Common myeloid progenitor, CD34-positive (primary cell): ENCODE results near the gene HMCN1.

Experiments
- CTCF ChIA-PET: fragments of 350-600 bp; sonication (Branson Sonifier 250); formaldehyde crosslinking; loops from one replicate; lab custom pipeline; 2021; ENCODE audit warnings: antibody characterized with exemption; lab: Charles Lee
- POLR2A ChIA-PET: fragments of 350-600 bp; sonication (Branson Sonifier 250); formaldehyde crosslinking; loops from one replicate; lab custom pipeline; 2021; ENCODE audit warnings: antibody characterized with exemption; lab: Charles Lee
- DNase-seq, 3 donors: peaks; one replicate each; pipeline versions ENCODE4 v3.0.0 to v3.0.0-alpha.2; 2013
- H3K27ac ChIP-seq, 2 experiments: 1 replicate in 1 of 2; 2 replicates in 1 of 2; pipeline ENCODE4 v1.7.0; 2013; ENCODE audit warnings: inconsistent platforms in 2 of 2, low read length in 2 of 2, mild to moderate bottlenecking in 2 of 2, low read depth in 1 of 2, moderate library complexity in 1 of 2; ENCODE audit not compliant: severe bottlenecking in 2 of 2, insufficient read depth in 1 of 2, poor library complexity in 1 of 2
- H3K27me3 ChIP-seq, 5 experiments: replicated peaks in 2 of 5; 1 replicate in 3 of 5; 2 replicates in 2 of 5; pipeline versions ENCODE4 v1.6.1 to v1.7.0; 2013; ENCODE audit warnings: low read length in 4 of 5, mild to moderate bottlenecking in 2 of 5, moderate library complexity in 2 of 5, inconsistent platforms in 1 of 5; ENCODE audit not compliant: insufficient read depth in 5 of 5, control insufficient read depth in 4 of 5
- H3K36me3 ChIP-seq, 4 experiments: 1 replicate in 2 of 4; 2 replicates in 2 of 4; pipeline versions ENCODE4 v1.6.1 to v1.7.0; 2013; ENCODE audit warnings: low read length in 3 of 4, control low read depth in 1 of 4, mild to moderate bottlenecking in 1 of 4; ENCODE audit not compliant: control insufficient read depth in 4 of 4, insufficient read depth in 4 of 4
- H3K4me1 ChIP-seq, 4 experiments: 1 replicate in 3 of 4; 2 replicates in 1 of 4; pipeline versions ENCODE4 v1.6.1 to v1.7.1; 2013; ENCODE audit warnings: low read length in 3 of 4, mild to moderate bottlenecking in 3 of 4, control low read depth in 1 of 4, inconsistent platforms in 1 of 4, moderate library complexity in 1 of 4; ENCODE audit not compliant: control insufficient read depth in 4 of 4, insufficient read depth in 4 of 4; ENCODE audit errors: control extremely low read depth in 1 of 4
- H3K4me3 ChIP-seq, 7 experiments: 1 replicate in 4 of 7; 2 replicates in 3 of 7; pipeline versions ENCODE4 v1.5.1 to v1.7.0; 2013; ENCODE audit warnings: mild to moderate bottlenecking in 7 of 7, low read length in 6 of 7, moderate library complexity in 6 of 7, inconsistent platforms in 2 of 7, low read depth in 2 of 7, control low read depth in 1 of 7; ENCODE audit not compliant: insufficient read depth in 4 of 7, control insufficient read depth in 1 of 7; ENCODE audit errors: extremely low read depth in 1 of 7
- H3K9me3 ChIP-seq, 5 experiments: 1 replicate in 4 of 5; 2 replicates in 1 of 5; pipeline versions ENCODE4 v1.6.1 to v1.7.1; 2013; ENCODE audit warnings: low read length in 4 of 5, mild to moderate bottlenecking in 2 of 5, inconsistent platforms in 1 of 5, low read depth in 1 of 5, moderate library complexity in 1 of 5; ENCODE audit not compliant: control insufficient read depth in 4 of 5, insufficient read depth in 2 of 5; ENCODE audit errors: control extremely low read depth in 1 of 5
- WGBS: methylation state at CpG from one replicate; pipeline ENCODE4 v1.1.5; 2013; ENCODE audit not compliant: insufficient coverage; 5-methylcytosine and 5-hydroxymethylcytosine counted together

HMCN1 gene

GRCh38 chr1:185739967-185740366 is 5.8 kb downstream of the HMCN1 start:
- ChIA-PET POLR2A (no interaction called here), CTCF (no interaction called here)
- Histone ChIP-seq H3K36me3 (no peaks in the 10 kb centered on the region), H3K27ac (no peak overlapping the region), H3K4me3 (no peak overlapping the region), H3K27me3 (peaks cover 2 to 13% (median 6%) of the 10 kb centered on the region in 5 experiments), H3K4me1 (no peaks in the 10 kb centered on the region), H3K9me3 (peaks cover 0 to 7% (median 3%) of the 10 kb centered on the region in 5 experiments)
- DNase-seq: no peak
- WGBS: 100% methylated on average over 1 of the region's 2 CpGs

- ChIA-PET CTCF (no interaction called here), POLR2A (no interaction called here)
- Histone ChIP-seq H3K4me3 (no peak overlapping the region), H3K27ac (no peak overlapping the region), H3K27me3 (peaks cover 0 to 4% (median 0%) of the 10 kb centered on the region in 5 experiments), H3K9me3 (peaks cover 0 to 7% (median 3%) of the 10 kb centered on the region in 5 experiments), H3K4me1 (no peaks in the 10 kb centered on the region), H3K36me3 (no peaks in the 10 kb centered on the region)
- no peak for DNase-seq
- WGBS: 94% methylated on average over 2 of the region's 3 CpGs
These were observed 7.4 kb downstream of the HMCN1 start for GRCh38 chr1:185741551-185741950.

- DNase-seq: no peak
- H3K27ac ChIP-seq: no peak overlapping the region
- H3K4me3 ChIP-seq: no peak overlapping the region
- H3K36me3 ChIP-seq: no peaks in the 10 kb centered on the region
- H3K9me3 ChIP-seq: peaks cover 0 to 7% (median 3%) of the 10 kb centered on the region in 5 experiments
- POLR2A ChIA-PET: no interaction called here
- CTCF ChIA-PET: no interaction called here
- peaks cover 0 to 2% (median 0%) of the 10 kb centered on the region in 5 experiments for H3K27me3 ChIP-seq
- H3K4me1 ChIP-seq: no peaks in the 10 kb centered on the region
These were observed 8.2 kb downstream of the HMCN1 start for GRCh38 chr1:185742403-185742802.

- Histone ChIP-seq H3K4me3 (no peak overlapping the region), H3K27ac (no peak overlapping the region), H3K36me3 (no peaks in the 10 kb centered on the region), H3K4me1 (no peaks in the 10 kb centered on the region), H3K27me3 (no peaks in the 10 kb centered on the region), H3K9me3 (peaks cover 0 to 7% (median 3%) of the 10 kb centered on the region in 5 experiments)
- DNase-seq: no peak
- 95% methylated on average over 3 of the region's 4 CpGs for WGBS
- ChIA-PET CTCF (no interaction called here), POLR2A (no interaction called here)
These were observed 11.0 kb downstream of the HMCN1 start for GRCh38 chr1:185745165-185745564.

- no peaks in the 10 kb centered on the region for H3K4me1 ChIP-seq
- WGBS: no CpG with 5 or more reads among the region's 1 CpG
- no peaks in the 10 kb centered on the region for H3K27me3 ChIP-seq
- ChIA-PET CTCF (no interaction called here), POLR2A (no interaction called here)
- H3K36me3 ChIP-seq: no peaks in the 10 kb centered on the region
- H3K4me3 ChIP-seq: no peak overlapping the region
- no peak for DNase-seq
- no peaks in the 10 kb centered on the region for H3K9me3 ChIP-seq
- H3K27ac ChIP-seq: no peak overlapping the region
These were observed 24.9 kb downstream of the HMCN1 start for GRCh38 chr1:185759061-185759460.

- no CpG with 5 or more reads among the region's 3 CpGs for WGBS
- Histone ChIP-seq H3K4me1 (no peaks in the 10 kb centered on the region), H3K4me3 (no peak overlapping the region), H3K27ac (no peak overlapping the region), H3K27me3 (no peaks in the 10 kb centered on the region), H3K9me3 (no peaks in the 10 kb centered on the region), H3K36me3 (no peaks in the 10 kb centered on the region)
- no peak for DNase-seq
- ChIA-PET CTCF (no interaction called here), POLR2A (no interaction called here)
These were observed 27.6 kb downstream of the HMCN1 start for GRCh38 chr1:185761841-185762240.

- WGBS: no CpG with 5 or more reads among the region's 1 CpG
- CTCF ChIA-PET: no interaction called here
- no peak overlapping the region for H3K27ac ChIP-seq
These were observed 33.4 kb downstream of the HMCN1 start for GRCh38 chr1:185767508-185768120.

More at GRCh38 chr1:185767508-185768120, 33.4 kb downstream of the HMCN1 start:
- POLR2A ChIA-PET: no interaction called here
- Histone ChIP-seq H3K4me3 (no peak overlapping the region), H3K4me1 (no peaks in the 10 kb centered on the region), H3K36me3 (no peaks in the 10 kb centered on the region), H3K27me3 (no peaks in the 10 kb centered on the region), H3K9me3 (no peaks in the 10 kb centered on the region)
- DNase-seq: no peak
